Stimulated activated memory B cell treated with anti-CD40 and anti-IgM and Interleukin-4, amounts not matched to agents 10 μg/mL and 1 μg/mL and 100 μg/mL, for 72 hours (primary cell): Measurements from ENCODE around the gene NCMAP.

Source experiments
- ATAC-seq: fragments of 150-1000 bp; cut with Tn5 transposase; 2 replicates; pipeline ENCODE4 v1.10.0; 2021
- H3K27ac Mint-ChIP-seq: one replicate; pipeline ENCODE4 v1.8.0; 2022; ENCODE audit warnings: mild to moderate bottlenecking, mixed read lengths
- H3K27me3 Mint-ChIP-seq: one replicate; pipeline ENCODE4 v1.8.0; 2022; ENCODE audit warnings: mixed read lengths
- H3K36me3 Mint-ChIP-seq: one replicate; pipeline ENCODE4 v1.8.0; 2022; ENCODE audit warnings: mixed read lengths
- H3K4me1 Mint-ChIP-seq: one replicate; pipeline ENCODE4 v1.8.0; 2022; ENCODE audit warnings: mixed read lengths
- H3K4me3 Mint-ChIP-seq: one replicate; pipeline ENCODE4 v1.8.0; 2022; ENCODE audit warnings: mild to moderate bottlenecking, moderate library complexity, mixed read lengths
- H3K9me3 Mint-ChIP-seq: one replicate; pipeline ENCODE4 v1.8.0; 2022; ENCODE audit warnings: mixed read lengths

NCMAP gene

DNA sequence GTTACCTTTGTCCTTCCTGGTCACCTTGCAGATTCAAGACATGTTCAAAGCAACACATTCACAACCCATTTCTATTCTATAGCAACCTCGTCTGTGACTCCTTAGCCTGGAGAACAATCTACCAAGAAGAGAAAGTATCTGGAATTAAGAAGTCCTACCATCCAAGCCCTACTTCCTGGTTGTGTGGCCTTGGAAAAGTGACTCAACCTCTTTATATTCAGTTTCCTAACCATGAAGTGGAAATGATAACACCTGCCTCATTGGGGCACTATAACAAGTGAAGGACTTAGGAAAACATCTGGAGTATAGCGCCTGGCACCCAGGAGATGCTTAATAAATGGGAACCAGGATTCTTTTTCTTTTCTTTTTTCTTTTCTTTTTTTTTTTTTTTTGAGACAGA lies 50.7 kb downstream of the NCMAP start:
- no peak for ATAC-seq
- Mint-ChIP-seq H3K36me3 (no peaks in the 10 kb centered on the region), H3K4me1 (no peaks in the 10 kb centered on the region), H3K9me3 (no peaks in the 10 kb centered on the region), H3K27ac (no peak overlapping the region), H3K27me3 (no peaks in the 10 kb centered on the region), H3K4me3 (no peak overlapping the region)

DNA sequence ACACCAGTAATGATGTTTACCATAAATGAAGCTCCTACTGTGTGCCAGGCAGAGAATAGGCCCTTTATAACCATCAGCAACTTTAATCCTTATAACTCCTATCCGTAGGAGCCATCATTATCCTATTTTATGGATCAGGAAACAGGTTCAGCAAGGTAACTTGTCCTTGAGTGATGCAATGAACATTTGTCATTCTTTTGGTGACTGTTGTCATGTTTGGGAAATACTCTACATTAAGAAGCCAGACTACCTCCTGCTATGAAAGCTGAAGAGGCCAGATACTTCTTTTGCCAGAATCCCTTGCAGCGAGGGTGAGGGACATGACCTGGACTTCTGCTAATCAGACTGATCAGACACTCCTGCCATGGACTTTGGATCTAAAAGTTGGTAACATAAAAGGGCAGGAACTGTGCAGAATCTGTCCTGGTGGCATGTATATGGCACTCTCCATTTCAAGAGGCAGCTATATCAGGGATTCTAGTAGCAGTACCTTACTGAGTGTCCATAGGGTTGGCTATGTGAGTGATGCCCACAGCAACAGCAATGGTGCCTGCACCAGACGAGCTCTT lies 54.1 kb downstream of the NCMAP start:
- no peak for ATAC-seq
- Mint-ChIP-seq H3K27me3 (no peaks in the 10 kb centered on the region), H3K9me3 (no peaks in the 10 kb centered on the region), H3K4me1 (no peaks in the 10 kb centered on the region), H3K36me3 (no peaks in the 10 kb centered on the region), H3K27ac (no peak overlapping the region), H3K4me3 (no peak overlapping the region)

DNA sequence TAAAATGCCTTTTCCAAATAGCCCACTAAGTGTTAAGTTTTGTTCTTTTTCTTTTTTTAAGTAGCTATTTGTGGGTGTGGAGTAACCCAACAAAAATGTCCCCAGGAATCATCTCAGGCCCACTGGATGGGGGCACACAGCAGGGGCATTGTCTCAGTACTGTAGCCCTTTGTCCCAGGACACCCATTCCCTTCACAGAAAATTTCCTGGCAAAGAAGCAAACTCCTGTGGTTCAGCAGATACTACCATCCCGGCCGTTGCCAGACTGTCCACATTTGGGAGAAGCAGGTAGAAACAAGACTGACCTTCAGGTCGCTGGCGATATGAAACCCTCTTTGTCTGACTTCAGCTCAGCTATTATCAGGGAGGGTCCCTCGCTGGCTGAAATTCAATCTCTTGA lies 63.5 kb downstream of the NCMAP start:
- H3K27ac Mint-ChIP-seq, result no peak overlapping the region
- no peaks in the 10 kb centered on the region for H3K36me3 Mint-ChIP-seq
- no peak for ATAC-seq
- no peaks in the 10 kb centered on the region for H3K4me1 Mint-ChIP-seq
- no peak overlapping the region for H3K4me3 Mint-ChIP-seq
- H3K9me3 Mint-ChIP-seq, result no peaks in the 10 kb centered on the region
- peaks cover 60% of the 10 kb centered on the region for H3K27me3 Mint-ChIP-seq

DNA sequence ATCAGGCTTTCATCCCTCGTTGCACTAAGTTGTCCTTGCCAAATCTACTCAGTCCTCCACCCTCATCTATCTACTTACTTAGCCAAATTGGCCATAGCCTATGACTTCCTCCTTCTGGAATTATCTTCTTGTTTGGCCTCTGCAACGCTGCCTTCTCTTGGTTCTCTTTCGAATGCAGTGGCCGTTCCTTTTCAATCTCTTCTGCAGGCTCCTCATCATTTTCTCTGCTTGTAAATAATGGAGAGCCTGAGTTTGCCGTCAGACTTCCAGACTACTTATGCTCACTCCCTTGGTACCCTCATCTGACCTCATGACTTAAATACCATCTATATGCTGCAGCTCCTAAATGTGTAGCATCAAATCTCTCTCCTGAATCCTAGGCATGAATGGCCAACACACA lies 64.8 kb downstream of the NCMAP start:
- Mint-ChIP-seq H3K36me3 (no peaks in the 10 kb centered on the region), H3K27me3 (peaks cover 61% of the 10 kb centered on the region), H3K9me3 (no peaks in the 10 kb centered on the region), H3K4me3 (no peak overlapping the region), H3K4me1 (no peaks in the 10 kb centered on the region), H3K27ac (no peak overlapping the region)
- ATAC-seq, result no peak

DNA sequence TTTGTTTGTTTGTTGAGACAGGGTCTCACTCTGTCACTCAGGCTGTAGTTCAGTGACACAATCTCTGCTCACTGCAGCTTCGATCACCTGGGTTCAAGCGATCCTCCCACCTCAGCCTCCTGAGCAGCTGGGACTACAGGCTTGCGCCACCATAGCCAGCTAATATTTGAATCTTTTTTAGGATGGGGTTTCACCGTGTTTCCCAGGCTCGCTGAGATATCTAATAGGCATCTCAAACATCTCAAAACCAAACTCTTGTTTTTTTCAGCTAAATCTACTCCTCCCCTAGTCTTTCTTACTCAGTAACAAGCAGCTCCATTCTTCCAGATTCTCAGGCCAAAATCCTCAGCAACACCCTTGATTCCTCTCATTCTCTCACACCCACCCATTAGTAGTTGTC lies 65.2 kb downstream of the NCMAP start:
- Mint-ChIP-seq H3K27ac (no peak overlapping the region), H3K4me1 (no peaks in the 10 kb centered on the region), H3K4me3 (no peak overlapping the region), H3K36me3 (no peaks in the 10 kb centered on the region), H3K27me3 (peaks cover 63% of the 10 kb centered on the region), H3K9me3 (no peaks in the 10 kb centered on the region)
- ATAC-seq, result no peak

DNA sequence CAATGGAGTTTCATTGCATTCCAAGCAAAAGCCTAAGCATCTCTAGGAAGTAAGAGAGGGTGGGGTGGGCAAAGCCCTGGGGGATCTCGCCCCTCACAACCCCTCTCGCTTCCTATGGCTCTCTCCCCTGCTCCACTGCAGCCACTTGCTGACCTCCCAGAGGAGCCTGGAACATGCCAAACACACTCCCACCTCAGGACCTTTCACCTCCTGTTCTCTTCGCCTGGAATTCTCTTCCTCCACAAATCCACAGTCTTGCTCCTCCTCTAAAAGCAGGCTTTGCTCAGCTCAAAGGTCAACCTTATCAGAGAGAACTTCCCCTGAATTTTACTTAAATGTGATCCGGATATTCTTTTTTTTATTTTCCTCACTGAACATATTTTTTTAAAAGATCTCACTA lies 66.3 kb downstream of the NCMAP start:
- H3K27me3 Mint-ChIP-seq, result peaks cover 56% of the 10 kb centered on the region
- no peaks in the 10 kb centered on the region for H3K36me3 Mint-ChIP-seq
- no peaks in the 10 kb centered on the region for H3K4me1 Mint-ChIP-seq
- H3K27ac Mint-ChIP-seq, result no peak overlapping the region
- H3K4me3 Mint-ChIP-seq, result no peak overlapping the region
- ATAC-seq, result no peak
- H3K9me3 Mint-ChIP-seq, result no peaks in the 10 kb centered on the region

DNA sequence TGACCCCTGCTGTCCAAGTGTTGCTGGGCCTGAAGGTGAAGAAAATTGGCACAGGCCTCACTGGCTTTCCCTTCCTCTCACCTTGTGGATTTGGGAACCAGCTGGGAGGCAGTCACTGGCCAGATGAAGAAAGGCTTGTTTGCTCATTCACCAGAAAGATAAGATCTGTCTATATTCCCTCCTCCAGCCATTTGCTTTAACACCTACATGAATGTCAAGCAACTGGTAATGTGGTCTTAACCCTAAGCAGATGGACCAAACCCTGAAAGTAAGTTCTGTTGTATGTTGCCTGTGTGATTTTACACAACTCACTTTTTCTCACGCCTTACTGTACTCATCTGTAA lies 76.9 kb downstream of the NCMAP start:
- no peaks in the 10 kb centered on the region for H3K9me3 Mint-ChIP-seq
- H3K4me1 Mint-ChIP-seq, result no peaks in the 10 kb centered on the region
- no peak overlapping the region for H3K27ac Mint-ChIP-seq
- H3K4me3 Mint-ChIP-seq, result no peak overlapping the region
- no peak for ATAC-seq
- no peaks in the 10 kb centered on the region for H3K36me3 Mint-ChIP-seq
- peaks cover 21% of the 10 kb centered on the region for H3K27me3 Mint-ChIP-seq

DNA sequence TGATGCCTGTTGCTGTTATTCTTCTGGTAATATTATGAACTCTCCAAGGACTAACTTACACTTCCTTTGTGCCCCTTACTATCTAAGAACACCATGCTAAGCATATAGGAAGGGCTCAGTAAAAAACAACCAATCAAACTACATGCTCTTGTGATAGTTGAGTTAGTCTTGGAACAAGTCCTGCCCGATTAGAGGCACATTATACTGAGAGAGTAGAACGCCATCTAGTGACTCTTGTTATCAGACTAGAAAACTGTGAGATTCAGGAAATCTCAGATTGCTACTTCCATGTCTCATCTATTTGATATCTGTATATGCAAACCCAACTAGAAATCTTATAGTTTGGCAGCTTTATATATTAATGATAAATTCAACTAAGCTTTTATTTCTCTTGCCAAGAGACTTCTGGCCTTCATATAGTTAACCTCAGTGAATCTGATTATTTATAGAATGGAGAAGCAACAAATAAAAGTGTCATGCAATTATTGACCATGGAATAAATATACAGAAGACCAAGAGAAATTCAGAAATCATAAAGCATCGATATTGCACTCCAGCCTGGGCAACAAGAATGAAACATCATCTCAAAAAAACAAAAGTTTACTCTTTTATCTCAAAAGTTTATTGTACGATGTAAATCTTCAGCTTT lies 79.4 kb downstream of the NCMAP start:
- no peaks in the 10 kb centered on the region for H3K9me3 Mint-ChIP-seq
- no peak overlapping the region for H3K27ac Mint-ChIP-seq

DNA sequence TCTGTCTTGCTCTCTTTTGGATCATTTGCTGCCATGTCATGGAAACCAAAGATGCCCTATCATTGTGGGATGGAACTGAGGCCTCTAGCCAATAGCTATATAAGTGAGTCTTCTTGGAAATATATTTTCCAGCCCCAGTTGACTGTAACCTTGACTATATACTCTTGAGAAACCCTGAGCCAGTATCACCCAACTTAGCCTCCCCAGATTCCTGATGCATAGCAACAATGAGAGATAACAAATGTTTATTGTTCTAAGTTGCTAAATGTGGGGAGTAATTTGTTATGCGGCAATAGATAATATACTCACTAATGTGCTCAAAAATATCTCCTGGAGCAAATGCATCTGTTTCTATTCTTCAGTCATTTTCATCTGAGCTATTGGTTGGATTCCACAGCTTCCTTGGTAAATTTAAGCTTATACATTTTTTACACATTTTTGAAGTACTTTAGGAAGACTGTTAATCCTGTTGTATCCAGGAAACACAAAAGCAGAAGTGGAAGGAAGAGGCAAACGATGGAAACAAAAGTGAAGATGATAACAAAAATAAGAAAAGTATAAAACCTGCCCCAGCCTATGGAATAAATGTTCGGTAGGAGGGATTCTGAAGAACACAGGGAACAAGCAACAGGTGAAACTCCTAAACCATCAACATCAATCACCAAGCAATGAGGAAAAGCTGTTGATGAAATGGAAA lies 80.9 kb downstream of the NCMAP start:
- no peak for ATAC-seq
- Mint-ChIP-seq H3K4me1 (peaks cover 13% of the 10 kb centered on the region), H3K9me3 (no peaks in the 10 kb centered on the region), H3K36me3 (no peaks in the 10 kb centered on the region), H3K27me3 (no peaks in the 10 kb centered on the region), H3K27ac (no peak overlapping the region), H3K4me3 (no peak overlapping the region)

More for the DNA sequence above, 79.4 kb downstream of the NCMAP start:
- no peak for ATAC-seq
- Mint-ChIP-seq H3K4me1 (no peaks in the 10 kb centered on the region), H3K4me3 (no peak overlapping the region), H3K27me3 (peaks cover 12% of the 10 kb centered on the region), H3K36me3 (no peaks in the 10 kb centered on the region)

DNA sequence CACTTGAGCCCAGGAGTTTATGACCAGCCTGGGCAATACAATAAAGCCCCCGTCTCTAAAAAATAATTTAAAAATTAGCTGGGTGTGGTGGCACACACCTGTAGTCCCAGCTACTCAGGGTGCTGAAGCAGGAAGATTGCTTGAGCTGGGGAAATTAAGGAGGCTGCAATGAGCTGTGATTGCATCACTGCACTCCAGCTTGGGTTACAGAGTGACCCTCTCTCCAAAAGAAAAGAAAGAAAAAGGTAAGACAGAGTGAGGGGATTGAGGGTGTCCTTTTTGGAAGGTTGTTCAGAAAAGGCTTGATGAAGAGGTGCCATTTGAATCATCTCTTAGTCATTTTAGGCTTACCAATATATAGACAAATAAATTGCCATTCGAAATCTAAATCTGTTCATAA lies 83.2 kb downstream of the NCMAP start:
- Mint-ChIP-seq H3K4me1 (peaks cover 19% of the 10 kb centered on the region), H3K36me3 (no peaks in the 10 kb centered on the region), H3K9me3 (no peaks in the 10 kb centered on the region), H3K27ac (no peak overlapping the region), H3K4me3 (no peak overlapping the region), H3K27me3 (no peaks in the 10 kb centered on the region)
- no peak for ATAC-seq

DNA sequence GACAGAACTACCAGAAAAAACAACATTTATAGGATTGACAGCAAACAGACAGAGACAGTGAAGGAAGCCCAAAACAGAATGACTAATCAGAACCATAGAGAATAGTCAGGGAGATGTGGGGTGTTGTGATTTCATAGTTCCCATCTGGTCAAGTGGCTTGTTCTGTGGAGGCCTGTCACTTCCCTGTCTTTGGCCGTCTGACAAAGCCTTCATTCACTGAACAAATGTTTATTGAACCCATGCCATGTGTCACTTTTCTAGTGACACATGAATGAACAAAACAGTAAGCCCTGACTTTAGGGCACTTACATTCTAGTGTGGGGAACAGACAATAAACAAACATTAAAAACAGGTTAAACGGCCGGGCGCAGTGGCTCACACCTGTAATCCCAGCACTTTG lies 84.0 kb downstream of the NCMAP start:
- no peak for ATAC-seq
- no peak overlapping the region for H3K4me3 Mint-ChIP-seq
- no peaks in the 10 kb centered on the region for H3K36me3 Mint-ChIP-seq
- H3K27me3 Mint-ChIP-seq, result no peaks in the 10 kb centered on the region
- H3K4me1 Mint-ChIP-seq, result peaks cover 26% of the 10 kb centered on the region
- no peak overlapping the region for H3K27ac Mint-ChIP-seq
- no peaks in the 10 kb centered on the region for H3K9me3 Mint-ChIP-seq

DNA sequence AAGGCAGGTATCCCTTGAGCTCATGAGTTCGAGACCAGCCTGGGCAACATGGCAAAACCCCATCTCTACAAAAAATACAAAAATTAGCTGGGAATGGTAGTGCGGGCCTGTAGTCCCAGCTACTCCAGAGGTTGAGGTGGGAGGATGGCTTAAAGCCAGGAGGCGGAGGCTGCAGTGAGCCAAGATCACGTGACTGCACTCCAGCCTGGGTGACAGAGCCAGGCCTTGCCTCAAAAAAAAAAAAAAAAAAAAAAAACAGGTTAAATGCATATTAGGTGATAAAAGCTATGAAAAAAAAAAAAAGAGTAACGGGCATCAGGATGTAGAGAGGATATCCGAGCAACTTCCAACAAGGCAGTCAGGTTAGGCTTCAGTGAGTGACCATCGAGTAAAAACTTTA lies 84.4 kb downstream of the NCMAP start:
- Mint-ChIP-seq H3K27me3 (no peaks in the 10 kb centered on the region), H3K36me3 (no peaks in the 10 kb centered on the region), H3K9me3 (no peaks in the 10 kb centered on the region), H3K4me1 (peaks cover 31% of the 10 kb centered on the region), H3K27ac (peak overlapping the region; percentile 91), H3K4me3 (no peak overlapping the region)
- ATAC-seq, result no peak

DNA sequence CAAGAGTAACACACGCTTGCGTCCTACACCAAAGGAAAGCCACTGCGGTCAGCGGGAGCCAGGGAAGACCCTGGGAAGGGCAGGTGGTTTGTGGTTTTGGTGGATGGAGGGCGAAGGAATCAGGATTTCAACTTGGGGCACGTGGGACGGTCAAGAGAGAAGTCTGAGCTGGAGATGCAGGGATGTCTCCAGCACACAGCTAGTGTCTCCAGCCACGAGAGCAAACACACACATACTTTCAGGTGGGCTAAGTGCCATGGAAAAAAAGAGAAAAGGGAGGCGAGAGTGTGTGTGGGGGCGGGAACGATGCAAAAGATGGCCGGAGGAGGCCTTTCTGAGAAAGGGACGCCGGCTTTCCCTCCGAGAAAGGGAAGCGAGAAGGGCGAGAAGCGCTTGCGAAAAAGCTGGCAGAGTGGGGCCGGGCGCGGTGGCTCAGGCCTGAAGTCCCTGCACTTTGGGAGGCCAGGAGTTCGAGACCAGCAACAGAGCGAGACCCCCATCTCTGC lies 85.8 kb downstream of the NCMAP start:
- peaks cover 5% of the 10 kb centered on the region for H3K36me3 Mint-ChIP-seq
- ATAC-seq, result no peak
- H3K27ac Mint-ChIP-seq, result peak overlapping the region; percentile 91
- H3K4me3 Mint-ChIP-seq, result peak overlapping the region; percentile 91
- H3K4me1 Mint-ChIP-seq, result peaks cover 38% of the 10 kb centered on the region
- no peaks in the 10 kb centered on the region for H3K27me3 Mint-ChIP-seq
- no peaks in the 10 kb centered on the region for H3K9me3 Mint-ChIP-seq

DNA sequence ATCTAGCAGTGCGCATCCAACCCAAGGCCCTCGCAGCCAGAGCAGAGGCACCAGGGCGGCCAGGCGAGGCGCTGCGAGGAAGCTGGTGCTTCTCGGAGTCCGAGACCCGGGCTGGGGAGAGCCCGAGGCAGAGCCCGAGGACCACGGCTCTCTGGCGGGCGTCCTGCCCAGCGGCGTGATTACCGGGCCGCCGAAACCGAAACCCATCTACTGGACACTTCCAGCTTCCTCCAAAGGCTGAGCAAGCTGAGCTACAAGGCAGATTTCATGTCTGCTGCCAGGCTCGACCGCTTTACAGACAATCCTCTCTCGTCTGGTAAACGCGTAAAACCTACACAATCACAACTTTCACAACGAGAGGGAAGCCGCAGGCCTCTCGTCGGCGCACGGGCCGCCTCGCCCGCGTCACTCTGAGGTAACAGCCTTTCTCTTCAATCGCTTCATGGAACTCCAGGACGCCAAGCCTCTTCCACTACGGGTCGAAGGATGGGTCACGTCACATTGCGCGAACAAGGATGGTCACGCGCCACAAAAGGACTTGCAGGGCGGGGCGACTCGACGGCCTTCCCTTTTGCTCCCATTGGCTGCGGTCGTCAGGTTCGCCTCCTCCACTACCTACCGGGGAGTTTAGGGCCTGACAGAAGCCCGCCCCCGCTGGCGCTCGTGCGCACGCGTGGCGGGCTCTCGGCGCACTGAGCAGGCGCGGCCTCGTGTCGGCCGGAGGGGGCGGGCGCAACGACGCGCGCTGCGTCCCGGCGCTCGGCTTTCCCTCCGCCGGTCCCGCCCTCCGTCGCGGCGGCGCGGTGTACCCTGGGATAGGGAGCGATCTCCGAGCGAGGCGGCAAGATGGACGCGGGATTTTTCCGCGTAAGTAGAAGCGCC lies 86.8 kb downstream of the NCMAP start, which contains the start of gene SRRM1:
SRRM1 (plus strand) TSS at position 822 of the 882 bp plus-strand sequence; CDS start at position 847, 25 bp downstream.
- Mint-ChIP-seq H3K4me1 (peaks cover 42% of the 10 kb centered on the region), H3K27ac (peak within 1 kb of the TSS; percentile 91), H3K27me3 (no peaks in the 10 kb centered on the region), H3K4me3 (peak within 1 kb of the TSS; percentile 91), H3K9me3 (no peaks in the 10 kb centered on the region), H3K36me3 (peaks cover 12% of the 10 kb centered on the region)
- ATAC-seq, result peak; percentile 98
